ENCODE results near the gene NUDT5.
"Not testable (repeated sequence)": the region's sequence is repeated elsewhere in the genome, so short reads cannot be mapped to it uniquely, and the experiment has no call there.

NUDT5 gene

DNA sequence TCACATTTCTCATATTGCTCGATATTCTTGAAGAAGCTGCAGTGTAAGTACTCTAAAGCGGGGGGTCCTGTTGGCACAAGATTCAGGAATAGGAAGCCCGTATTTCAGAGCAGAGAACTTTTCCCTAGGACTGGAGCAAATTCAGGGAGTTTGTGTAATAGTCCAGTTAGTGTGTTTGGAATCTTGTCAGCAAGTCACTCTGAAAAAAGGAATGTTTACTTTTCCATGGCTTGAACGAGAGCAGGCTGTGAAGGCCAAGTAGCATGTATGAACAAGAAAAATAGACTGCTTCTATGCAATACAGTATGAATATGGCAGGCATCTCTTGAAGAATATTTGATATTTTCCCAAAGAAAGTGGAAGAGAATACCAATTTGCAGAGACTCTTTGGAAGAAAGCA, 40.1 kb upstream of the NUDT5 start:
- no peak for TF ChIP-seq CTCF (IDR thresholded peaks at IDR 0.05; ENCODE audit: extremely low read depth, insufficient read depth, missing control alignments)
- no peak for DNase-seq (ENCODE audit: low spot score)
- in situ Hi-C loops (cut with MboI; ENCODE audit: low pct_unique_long_range_greater_than_20kb, low sequenced_read_pairs, unreplicated experiment) = no loop called here

GRCh38 chr10:12235116-12235694, 39.5 kb upstream of the NUDT5 start:
- in situ Hi-C loops (cut with MboI; ENCODE audit: low pct_unique_long_range_greater_than_20kb, low sequenced_read_pairs, unreplicated experiment) = no loop called here
- no peak for DNase-seq (ENCODE audit: low spot score)
- no peak for TF ChIP-seq CTCF (IDR thresholded peaks at IDR 0.05; ENCODE audit: extremely low read depth, insufficient read depth, missing control alignments)

DNA sequence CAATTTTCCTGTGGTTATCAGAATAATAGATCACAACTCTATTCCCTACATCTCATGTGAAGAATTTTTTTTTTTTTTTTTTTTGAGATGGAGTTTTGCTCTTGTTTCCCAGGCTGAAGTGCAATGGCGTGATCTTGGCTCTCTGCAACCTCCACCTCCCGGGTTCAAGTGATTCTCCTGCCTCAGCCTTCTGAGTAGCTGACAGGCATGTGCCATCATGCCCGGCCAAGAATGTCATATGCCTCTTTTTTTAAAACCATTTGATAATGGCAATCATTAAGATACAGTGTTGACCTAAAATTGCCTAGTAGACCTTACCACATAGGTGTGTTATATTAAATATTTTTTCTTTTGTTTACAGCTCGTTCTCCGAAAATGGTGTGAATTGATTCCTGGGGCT, 39.0 kb upstream of the NUDT5 start:
- DNase-seq (ENCODE audit: low spot score); in situ Hi-C loops (cut with MboI; ENCODE audit: low pct_unique_long_range_greater_than_20kb, low sequenced_read_pairs, unreplicated experiment): not testable (repeated sequence)

- no peak for DNase-seq (ENCODE audit: low spot score)
- in situ Hi-C loops (cut with MboI; ENCODE audit: low pct_unique_long_range_greater_than_20kb, low sequenced_read_pairs, unreplicated experiment) = no loop called here
- no peak for TF ChIP-seq CTCF (IDR thresholded peaks at IDR 0.05; ENCODE audit: extremely low read depth, insufficient read depth, missing control alignments)
Measured at GRCh38 chr10:12228851-12229250, 33.2 kb upstream of the NUDT5 start.

GRCh38 chr10:12226438-12226837, 30.7 kb upstream of the NUDT5 start:
- in situ Hi-C loops (cut with MboI; ENCODE audit: low pct_unique_long_range_greater_than_20kb, low sequenced_read_pairs, unreplicated experiment); DNase-seq (ENCODE audit: low spot score): not testable (repeated sequence)

- in situ Hi-C loops (cut with MboI; ENCODE audit: low pct_unique_long_range_greater_than_20kb, low sequenced_read_pairs, unreplicated experiment) = no loop called here
- no peak for DNase-seq (ENCODE audit: low spot score)
- no peak for TF ChIP-seq CTCF (IDR thresholded peaks at IDR 0.05; ENCODE audit: extremely low read depth, insufficient read depth, missing control alignments)
Measured at GRCh38 chr10:12225444-12225843, 29.8 kb upstream of the NUDT5 start.

DNA sequence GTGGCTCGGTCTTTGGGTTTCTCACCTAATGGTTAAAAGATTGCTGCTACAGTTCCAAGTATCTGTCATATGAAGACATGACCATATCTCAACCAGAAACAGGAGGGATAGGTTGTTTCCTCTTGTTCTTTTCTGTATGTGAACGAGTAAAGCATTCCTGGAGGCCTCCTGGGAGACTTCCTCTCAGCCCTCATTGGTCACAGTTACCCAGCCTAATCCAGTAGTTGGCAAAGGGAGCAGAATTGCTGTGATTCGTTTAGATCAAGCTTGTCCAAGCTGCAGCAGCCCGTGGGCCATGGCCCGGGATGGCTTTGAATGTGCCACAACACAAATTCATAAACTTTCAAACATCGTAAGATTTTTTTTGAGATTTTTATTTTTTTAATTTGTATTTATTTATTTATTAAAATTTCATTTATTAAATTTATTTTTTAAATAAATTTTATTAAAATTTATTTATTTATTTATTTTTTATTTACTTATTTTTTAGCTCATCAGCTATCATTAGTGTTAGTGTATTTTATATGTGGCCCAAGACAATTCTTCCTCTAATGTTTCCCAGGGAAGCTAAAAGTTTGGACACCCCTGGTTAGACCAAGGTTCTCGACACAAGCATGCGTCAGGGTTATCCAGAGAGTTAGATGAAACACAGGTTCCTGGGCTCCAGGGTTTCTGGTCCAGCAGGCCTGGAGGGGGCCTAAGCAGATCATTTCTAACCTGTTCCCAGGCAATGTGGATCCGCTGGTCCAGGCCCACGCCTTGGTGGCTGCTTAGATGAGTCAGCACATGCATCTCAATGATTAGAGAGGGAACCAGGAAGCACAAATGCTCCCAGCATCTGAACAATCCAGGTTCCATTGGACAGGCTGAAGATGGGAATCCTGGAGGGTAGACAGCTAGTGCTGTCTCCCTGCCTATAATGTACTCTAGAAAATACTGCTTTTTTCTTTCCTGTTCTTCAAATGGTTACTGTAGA, 25.9 kb upstream of the NUDT5 start:
- no peak for TF ChIP-seq CTCF (IDR thresholded peaks at IDR 0.05; ENCODE audit: extremely low read depth, insufficient read depth, missing control alignments)
- DNase-seq (ENCODE audit: low spot score) = no peak
- in situ Hi-C loops (cut with MboI; ENCODE audit: low pct_unique_long_range_greater_than_20kb, low sequenced_read_pairs, unreplicated experiment) = no loop called here
